ENCODE measurements around the gene MUC5AC. TPM values are rescaled to one million over a fixed set of nuclear protein-coding genes. Genes with fewer than 3 reads are reported as not detected.
"Not testable (repeated sequence)": the region's sequence is repeated elsewhere in the genome, so short reads cannot be mapped to it uniquely, and the experiment has no call there.

MUC5AC gene
- total RNA-seq, 1 experiment from 2014 or later: not detected

DNA sequence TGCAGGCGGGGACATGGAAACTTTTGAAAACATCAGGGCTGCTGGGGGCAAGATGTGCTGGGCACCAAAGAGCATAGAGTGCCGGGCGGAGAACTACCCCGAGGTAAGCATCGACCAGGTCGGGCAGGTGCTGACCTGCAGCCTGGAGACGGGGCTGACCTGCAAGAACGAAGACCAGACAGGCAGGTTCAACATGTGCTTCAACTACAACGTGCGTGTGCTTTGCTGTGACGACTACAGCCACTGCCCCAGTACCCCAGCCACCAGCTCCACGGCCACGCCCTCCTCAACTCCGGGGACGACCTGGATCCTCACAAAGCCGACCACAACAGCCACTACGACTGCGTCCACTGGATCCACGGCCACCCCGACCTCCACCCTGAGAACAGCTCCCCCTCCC lies 84.5 kb downstream of the MUC5AC start:
- DNase-seq (ENCODE audit: low read depth, low spot score): no peak
- in situ Hi-C loops (cut with HindIII; ENCODE audit: low pct_unique_long_range_greater_than_20kb, low sequenced_read_pairs): no loop called here

DNA sequence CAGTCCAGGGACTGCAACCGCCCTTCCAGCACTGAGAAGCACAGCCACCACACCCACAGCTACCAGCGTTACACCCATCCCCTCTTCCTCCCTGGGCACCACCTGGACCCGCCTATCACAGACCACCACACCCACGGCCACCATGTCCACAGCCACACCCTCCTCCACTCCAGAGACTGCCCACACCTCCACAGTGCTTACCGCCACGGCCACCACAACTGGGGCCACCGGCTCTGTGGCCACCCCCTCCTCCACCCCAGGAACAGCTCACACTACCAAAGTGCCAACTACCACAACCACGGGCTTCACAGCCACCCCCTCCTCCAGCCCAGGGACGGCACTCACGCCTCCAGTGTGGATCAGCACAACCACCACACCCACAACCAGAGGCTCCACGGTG lies 85.0 kb downstream of the MUC5AC start:
- in situ Hi-C loops (cut with HindIII; ENCODE audit: low pct_unique_long_range_greater_than_20kb, low sequenced_read_pairs); DNase-seq (ENCODE audit: low read depth, low spot score): not testable (repeated sequence)

DNA sequence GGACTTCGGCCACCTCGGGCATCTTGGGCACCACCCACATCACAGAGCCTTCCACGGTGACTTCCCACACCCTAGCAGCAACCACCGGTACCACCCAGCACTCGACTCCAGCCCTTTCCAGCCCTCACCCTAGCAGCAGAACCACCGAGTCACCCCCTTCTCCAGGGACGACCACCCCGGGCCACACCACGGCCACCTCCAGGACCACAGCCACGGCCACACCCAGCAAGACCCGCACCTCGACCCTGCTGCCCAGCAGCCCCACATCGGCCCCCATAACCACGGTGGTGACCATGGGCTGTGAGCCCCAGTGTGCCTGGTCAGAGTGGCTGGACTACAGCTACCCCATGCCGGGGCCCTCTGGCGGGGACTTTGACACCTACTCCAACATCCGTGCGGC lies 85.8 kb downstream of the MUC5AC start:
- in situ Hi-C loops (cut with HindIII; ENCODE audit: low pct_unique_long_range_greater_than_20kb, low sequenced_read_pairs); DNase-seq (ENCODE audit: low read depth, low spot score): not testable (repeated sequence)

DNA sequence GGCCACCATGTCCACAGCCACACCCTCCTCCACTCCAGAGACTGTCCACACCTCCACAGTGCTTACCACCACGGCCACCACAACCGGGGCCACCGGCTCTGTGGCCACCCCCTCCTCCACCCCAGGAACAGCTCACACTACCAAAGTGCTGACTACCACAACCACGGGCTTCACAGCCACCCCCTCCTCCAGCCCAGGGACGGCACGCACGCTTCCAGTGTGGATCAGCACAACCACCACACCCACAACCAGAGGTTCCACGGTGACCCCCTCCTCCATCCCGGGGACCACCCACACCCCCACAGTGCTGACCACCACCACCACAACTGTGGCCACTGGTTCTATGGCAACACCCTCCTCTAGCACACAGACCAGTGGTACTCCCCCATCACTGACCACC lies 86.8 kb downstream of the MUC5AC start:
- in situ Hi-C loops (cut with HindIII; ENCODE audit: low pct_unique_long_range_greater_than_20kb, low sequenced_read_pairs); DNase-seq (ENCODE audit: low read depth, low spot score): not testable (repeated sequence)

DNA sequence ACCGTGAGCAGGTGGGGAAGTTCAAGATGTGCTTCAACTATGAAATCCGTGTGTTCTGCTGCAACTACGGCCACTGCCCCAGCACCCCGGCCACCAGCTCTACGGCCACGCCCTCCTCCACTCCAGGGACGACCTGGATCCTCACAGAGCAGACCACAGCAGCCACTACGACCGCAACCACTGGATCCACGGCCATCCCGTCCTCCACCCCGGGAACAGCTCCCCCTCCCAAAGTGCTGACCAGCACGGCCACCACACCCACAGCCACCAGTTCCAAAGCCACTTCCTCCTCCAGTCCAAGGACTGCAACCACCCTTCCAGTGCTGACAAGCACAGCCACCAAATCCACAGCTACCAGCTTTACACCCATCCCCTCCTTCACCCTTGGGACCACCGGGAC lies 88.0 kb downstream of the MUC5AC start:
- DNase-seq (ENCODE audit: low read depth, low spot score); in situ Hi-C loops (cut with HindIII; ENCODE audit: low pct_unique_long_range_greater_than_20kb, low sequenced_read_pairs): not testable (repeated sequence)

DNA sequence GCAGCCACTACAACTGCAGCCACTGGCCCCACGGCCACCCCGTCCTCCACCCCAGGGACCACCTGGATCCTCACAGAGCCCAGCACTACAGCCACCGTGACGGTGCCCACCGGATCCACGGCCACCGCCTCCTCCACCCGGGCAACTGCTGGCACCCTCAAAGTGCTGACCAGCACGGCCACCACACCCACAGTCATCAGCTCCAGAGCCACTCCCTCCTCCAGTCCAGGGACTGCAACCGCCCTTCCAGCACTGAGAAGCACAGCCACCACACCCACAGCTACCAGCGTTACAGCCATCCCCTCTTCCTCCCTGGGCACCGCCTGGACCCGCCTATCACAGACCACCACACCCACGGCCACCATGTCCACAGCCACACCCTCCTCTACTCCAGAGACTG lies 88.5 kb downstream of the MUC5AC start:
- in situ Hi-C loops (cut with HindIII; ENCODE audit: low pct_unique_long_range_greater_than_20kb, low sequenced_read_pairs); DNase-seq (ENCODE audit: low read depth, low spot score): not testable (repeated sequence)

DNA sequence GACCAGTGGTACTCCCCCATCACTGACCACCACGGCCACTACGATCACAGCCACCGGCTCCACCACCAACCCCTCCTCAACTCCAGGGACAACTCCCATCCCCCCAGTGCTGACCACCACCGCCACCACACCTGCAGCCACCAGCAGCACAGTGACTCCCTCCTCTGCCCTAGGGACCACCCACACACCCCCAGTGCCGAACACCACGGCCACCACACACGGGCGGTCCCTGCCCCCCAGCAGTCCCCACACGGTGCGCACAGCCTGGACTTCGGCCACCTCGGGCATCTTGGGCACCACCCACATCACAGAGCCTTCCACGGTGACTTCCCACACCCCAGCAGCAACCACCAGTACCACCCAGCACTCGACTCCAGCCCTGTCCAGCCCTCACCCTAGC lies 89.3 kb downstream of the MUC5AC start:
- DNase-seq (ENCODE audit: low read depth, low spot score); in situ Hi-C loops (cut with HindIII; ENCODE audit: low pct_unique_long_range_greater_than_20kb, low sequenced_read_pairs): not testable (repeated sequence)

DNA sequence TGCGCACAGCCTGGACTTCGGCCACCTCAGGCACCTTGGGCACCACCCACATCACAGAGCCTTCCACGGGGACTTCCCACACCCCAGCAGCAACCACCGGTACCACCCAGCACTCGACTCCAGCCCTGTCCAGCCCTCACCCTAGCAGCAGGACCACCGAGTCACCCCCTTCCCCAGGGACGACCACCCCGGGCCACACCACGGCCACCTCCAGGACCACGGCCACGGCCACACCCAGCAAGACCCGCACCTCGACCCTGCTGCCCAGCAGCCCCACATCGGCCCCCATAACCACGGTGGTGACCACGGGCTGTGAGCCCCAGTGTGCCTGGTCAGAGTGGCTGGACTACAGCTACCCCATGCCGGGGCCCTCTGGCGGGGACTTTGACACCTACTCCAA lies 91.2 kb downstream of the MUC5AC start:
- DNase-seq (ENCODE audit: low read depth, low spot score); in situ Hi-C loops (cut with HindIII; ENCODE audit: low pct_unique_long_range_greater_than_20kb, low sequenced_read_pairs): not testable (repeated sequence)

DNA sequence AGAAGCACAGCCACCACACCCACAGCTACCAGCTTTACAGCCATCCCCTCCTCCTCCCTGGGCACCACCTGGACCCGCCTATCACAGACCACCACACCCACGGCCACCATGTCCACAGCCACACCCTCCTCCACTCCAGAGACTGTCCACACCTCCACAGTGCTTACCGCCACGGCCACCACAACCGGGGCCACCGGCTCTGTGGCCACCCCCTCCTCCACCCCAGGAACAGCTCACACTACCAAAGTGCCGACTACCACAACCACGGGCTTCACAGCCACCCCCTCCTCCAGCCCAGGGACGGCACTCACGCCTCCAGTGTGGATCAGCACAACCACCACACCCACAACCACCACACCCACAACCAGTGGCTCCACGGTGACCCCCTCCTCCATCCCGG lies 92.7 kb downstream of the MUC5AC start:
- DNase-seq (ENCODE audit: low read depth, low spot score); in situ Hi-C loops (cut with HindIII; ENCODE audit: low pct_unique_long_range_greater_than_20kb, low sequenced_read_pairs): not testable (repeated sequence)

Other genes with a start within 250 kb of the MUC5AC start
- gene CHID1, start 247.1 kb upstream of the MUC5AC start, total RNA-seq (2014; rRNA removed; shearing (Covaris generic)): 21.8 and 31.0 TPM in 2 replicates
- gene AP2A2, start 232.1 kb upstream of the MUC5AC start, total RNA-seq (2014; rRNA removed; shearing (Covaris generic)): 14.6 and 16.2 TPM in 2 replicates
- gene MUC6, start 121.2 kb upstream of the MUC5AC start, total RNA-seq (2014; rRNA removed; shearing (Covaris generic)): not detected in 2 replicates
- gene MUC2, start 83.1 kb upstream of the MUC5AC start, total RNA-seq (2014; rRNA removed; shearing (Covaris generic)): not detected in 2 replicates
- 0.21 and 0.35 TPM in 2 replicates for gene MUC5B, start 65.1 kb downstream of the MUC5AC start, total RNA-seq (2014; rRNA removed; shearing (Covaris generic))
- gene TOLLIP, start 151.7 kb downstream of the MUC5AC start, total RNA-seq (2014; rRNA removed; shearing (Covaris generic)): 33.5 and 36.0 TPM in 2 replicates
- gene BRSK2, start 232.0 kb downstream of the MUC5AC start, total RNA-seq (2014; rRNA removed; shearing (Covaris generic)): 4.5 and 8.2 TPM in 2 replicates

Measured in SK-MEL-5 (cell line).